ENCODE results near the gene CPAMD8. TPM values are rescaled to one million over a fixed set of nuclear protein-coding genes. Genes with fewer than 3 reads are reported as not detected.

Gene CPAMD8
- total RNA-seq, 2 donors from 2014 or later = 134 to 216 TPM

- no peaks in the 10 kb centered on the region for H3K36me3 ChIP-seq
- no peak overlapping the region for H3K27ac ChIP-seq
- TF ChIP-seq POLR2AphosphoS5 (IDR thresholded peaks at IDR 0.05) = no peak
- no peak for TF ChIP-seq POLR2A (IDR thresholded peaks at IDR 0.05)
- no peak for TF ChIP-seq CTCF (IDR thresholded peaks at IDR 0.05)
- H3K9me3 ChIP-seq = no peaks in the 10 kb centered on the region
- H3K27me3 ChIP-seq (replicated peaks; ENCODE audit: insufficient read depth) = no peaks in the 10 kb centered on the region
- no peak overlapping the region for H3K4me3 ChIP-seq
- intact Hi-C loops (cut with DNase I) = no loop called here
- DNase-seq (ENCODE audit: low spot score) = peak; percentile 30
- WGBS = 62% methylated on average over 12 of the region's 12 CpGs
- no peaks in the 10 kb centered on the region for H3K4me1 ChIP-seq (replicated peaks)
Measured at GRCh38 chr19:16920816-16921529, 105.6 kb downstream of the CPAMD8 start.

- no peak for DNase-seq (ENCODE audit: low spot score)
- intact Hi-C loops (cut with DNase I) = no loop called here
Measured at GRCh38 chr19:16919496-16919895, 107.1 kb downstream of the CPAMD8 start.

GRCh38 chr19:16917401-16917800 is 109.2 kb downstream of the CPAMD8 start:
- intact Hi-C loops (cut with DNase I) = no loop called here
- TF ChIP-seq CTCF (IDR thresholded peaks at IDR 0.05) (no peak), POLR2A (IDR thresholded peaks at IDR 0.05) (no peak), POLR2AphosphoS5 (IDR thresholded peaks at IDR 0.05) (no peak)
- no peaks in the 10 kb centered on the region for H3K36me3 ChIP-seq

More at GRCh38 chr19:16919496-16919895, 107.1 kb downstream of the CPAMD8 start:
- Histone ChIP-seq H3K4me1 (replicated peaks) (no peaks in the 10 kb centered on the region), H3K9me3 (no peaks in the 10 kb centered on the region), H3K36me3 (no peaks in the 10 kb centered on the region), H3K4me3 (no peak overlapping the region), H3K27ac (no peak overlapping the region), H3K27me3 (replicated peaks; ENCODE audit: insufficient read depth) (no peaks in the 10 kb centered on the region)
- TF ChIP-seq POLR2A (IDR thresholded peaks at IDR 0.05) = no peak
- TF ChIP-seq POLR2AphosphoS5 (IDR thresholded peaks at IDR 0.05) = no peak
- WGBS = 79% methylated on average over 4 of the region's 4 CpGs

GRCh38 chr19:16915734-16916133 is 110.9 kb downstream of the CPAMD8 start:
- TF ChIP-seq POLR2A (IDR thresholded peaks at IDR 0.05) = no peak
- no peak for TF ChIP-seq CTCF (IDR thresholded peaks at IDR 0.05)
- TF ChIP-seq POLR2AphosphoS5 (IDR thresholded peaks at IDR 0.05) = no peak
- Histone ChIP-seq H3K4me3 (no peak overlapping the region), H3K9me3 (no peaks in the 10 kb centered on the region), H3K36me3 (no peaks in the 10 kb centered on the region), H3K27me3 (replicated peaks; ENCODE audit: insufficient read depth) (no peaks in the 10 kb centered on the region), H3K4me1 (replicated peaks) (no peaks in the 10 kb centered on the region), H3K27ac (no peak overlapping the region)
- WGBS = 85% methylated on average over 3 of the region's 3 CpGs
- intact Hi-C loops (cut with DNase I) = no loop called here
- no peak for DNase-seq (ENCODE audit: low spot score)

More at GRCh38 chr19:16917401-16917800, 109.2 kb downstream of the CPAMD8 start:
- no peak for DNase-seq (ENCODE audit: low spot score)
- Histone ChIP-seq H3K4me3 (no peak overlapping the region), H3K9me3 (no peaks in the 10 kb centered on the region), H3K27ac (no peak overlapping the region), H3K4me1 (replicated peaks) (no peaks in the 10 kb centered on the region), H3K27me3 (replicated peaks; ENCODE audit: insufficient read depth) (no peaks in the 10 kb centered on the region)
- WGBS = 86% methylated on average over 7 of the region's 7 CpGs

GRCh38 chr19:16915135-16915534 is 111.5 kb downstream of the CPAMD8 start:
- Histone ChIP-seq H3K27ac (no peak overlapping the region), H3K27me3 (replicated peaks; ENCODE audit: insufficient read depth) (no peaks in the 10 kb centered on the region), H3K4me3 (no peak overlapping the region), H3K4me1 (replicated peaks) (no peaks in the 10 kb centered on the region), H3K36me3 (no peaks in the 10 kb centered on the region), H3K9me3 (no peaks in the 10 kb centered on the region)
- DNase-seq (ENCODE audit: low spot score) = no peak
- WGBS = 89% methylated on average over 3 of the region's 3 CpGs
- intact Hi-C loops (cut with DNase I) = no loop called here
- no peak for TF ChIP-seq CTCF (IDR thresholded peaks at IDR 0.05)
- no peak for TF ChIP-seq POLR2AphosphoS5 (IDR thresholded peaks at IDR 0.05)
